HG02759 (cell line): ENCODE data around the gene MRPL58.
A peak's percentile ranks its signal among the peaks of the same experiment; 100 is the strongest.

Experiments used
- ATAC-seq: cut with Tn5 transposase; IDR thresholded peaks from one replicate; pipeline ENCODE4 v1.9.1; 2021; ENCODE audit warnings: mild to moderate bottlenecking, moderate library complexity; ENCODE audit not compliant: unreplicated experiment

MRPL58 gene

GRCh38 chr17:75046407-75047289, 34.2 kb downstream of the MRPL58 start, which contains the start of the genes ATP5PD and KCTD2:
Gene ATP5PD (minus strand): TSS chr17:75046969. CDS start chr17:75042650, 4,319 bp downstream.
Gene KCTD2 (plus strand): TSS chr17:75047225. CDS start chr17:75047251, 26 bp downstream.
- ATAC-seq, result peak; percentile 90

- peak; percentile 17 for ATAC-seq
These were observed 35.1 kb downstream of the MRPL58 start for GRCh38 chr17:75047398-75048098.

- no peak for ATAC-seq
These were observed 35.9 kb downstream of the MRPL58 start for GRCh38 chr17:75048249-75048878.

- no peak for ATAC-seq
These were observed 36.6 kb downstream of the MRPL58 start for GRCh38 chr17:75049057-75049456.

- no peak for ATAC-seq
These were observed 37.2 kb downstream of the MRPL58 start for GRCh38 chr17:75049706-75050105.

GRCh38 chr17:75051941-75052340, 39.5 kb downstream of the MRPL58 start:
- no peak for ATAC-seq

- no peak for ATAC-seq
These were observed 47.2 kb downstream of the MRPL58 start for GRCh38 chr17:75059369-75060345.

GRCh38 chr17:75060434-75061054, 48.1 kb downstream of the MRPL58 start:
- ATAC-seq, result no peak

- ATAC-seq, result no peak
These were observed 48.6 kb downstream of the MRPL58 start for GRCh38 chr17:75061055-75061438.

GRCh38 chr17:75061618-75062017, 49.1 kb downstream of the MRPL58 start:
- ATAC-seq, result no peak

GRCh38 chr17:75063201-75063600, 50.7 kb downstream of the MRPL58 start:
- no peak for ATAC-seq

- ATAC-seq, result no peak
These were observed 51.2 kb downstream of the MRPL58 start for GRCh38 chr17:75063626-75064025.

- ATAC-seq, result no peak
These were observed 51.6 kb downstream of the MRPL58 start for GRCh38 chr17:75064040-75064439.

- no peak for ATAC-seq
These were observed 52.0 kb downstream of the MRPL58 start for GRCh38 chr17:75064460-75064859.

GRCh38 chr17:75064867-75065561, 52.5 kb downstream of the MRPL58 start:
- ATAC-seq, result no peak

- ATAC-seq, result no peak
These were observed 53.2 kb downstream of the MRPL58 start for GRCh38 chr17:75065562-75066151.

- no peak for ATAC-seq
These were observed 55.4 kb downstream of the MRPL58 start for GRCh38 chr17:75067856-75068255.

GRCh38 chr17:75068750-75069149, 56.3 kb downstream of the MRPL58 start:
- no peak for ATAC-seq

- ATAC-seq, result no peak
These were observed 57.3 kb downstream of the MRPL58 start for GRCh38 chr17:75069783-75070182.
